HT1080 (cell line): ENCODE data around the gene GALNT11. TPM values are rescaled to one million over a fixed set of nuclear protein-coding genes. Genes with fewer than 3 reads are reported as not detected.
A peak's percentile ranks its signal among the peaks of the same experiment; 100 is the strongest.

Experiments used
- DNase-seq: peaks from one replicate; pipeline ENCODE4 v3.0.0-alpha.2; 2015; ENCODE audit warnings: low read depth
- small RNA-seq: library from RNA; depleted of rRNA; stranded (forward); fragments of <200 nt; gene quantifications from one replicate; pipeline ENCODE3, GENCODE V24; 2014
- total RNA-seq: library from RNA; depleted of rRNA; stranded (reverse); fragments of >200 nt; shearing (Covaris generic); gene quantifications from 2 replicates; pipeline ENCODE4 v1.2.3, GENCODE V29; 2014; rRNA removed

GALNT11 gene
- total RNA-seq, 1 experiment from 2014 or later, result 27.0 TPM

GRCh38 chr7:152145853-152146466 lies 120.5 kb downstream of the GALNT11 start:
- peak; percentile 36 for DNase-seq

GRCh38 chr7:152148706-152149105 lies 123.2 kb downstream of the GALNT11 start:
- no peak for DNase-seq

GRCh38 chr7:152149363-152149762 lies 123.9 kb downstream of the GALNT11 start:
- no peak for DNase-seq

GRCh38 chr7:152152267-152152666 lies 126.8 kb downstream of the GALNT11 start:
- no peak for DNase-seq

- no peak for DNase-seq
Measured at GRCh38 chr7:152158801-152159587, 133.5 kb downstream of the GALNT11 start.

GRCh38 chr7:152161171-152161570 lies 135.7 kb downstream of the GALNT11 start:
- no peak for DNase-seq

GRCh38 chr7:152162287-152162686 lies 136.8 kb downstream of the GALNT11 start:
- no peak for DNase-seq

Small RNA genes within 50 kb of the gene (small RNA-seq; reads per million reads assigned to genes)
- not detected for gene RF00017

Other genes starting within 250 kb of the GALNT11 start
- 14.3 and 18.9 TPM in 2 replicates for gene PRKAG2, start 148.6 kb upstream of the GALNT11 start, total RNA-seq
- not detected in 2 replicates for gene GALNTL5, start 69.2 kb upstream of the GALNT11 start, total RNA-seq